CD4-positive, alpha-beta T cell treated with Interleukin-10 for 1 hour (primary cell): ENCODE data around the gene PSMD2.

Source experiments
- DNase-seq: peaks from one replicate; pipeline ENCODE4 v3.0.0-alpha.2; 2020

The PSMD2 gene

GRCh38 chr3:184283681-184284080 is 15.4 kb upstream of the PSMD2 start:
- no peak for DNase-seq

GRCh38 chr3:184284696-184285095 is 14.3 kb upstream of the PSMD2 start:
- DNase-seq = peak; percentile 29

- peak; percentile 62 for DNase-seq
These were observed 9.6 kb upstream of the PSMD2 start for GRCh38 chr3:184289426-184289938.

- no peak for DNase-seq
These were observed 8.7 kb upstream of the PSMD2 start for GRCh38 chr3:184290331-184290730.

DNA sequence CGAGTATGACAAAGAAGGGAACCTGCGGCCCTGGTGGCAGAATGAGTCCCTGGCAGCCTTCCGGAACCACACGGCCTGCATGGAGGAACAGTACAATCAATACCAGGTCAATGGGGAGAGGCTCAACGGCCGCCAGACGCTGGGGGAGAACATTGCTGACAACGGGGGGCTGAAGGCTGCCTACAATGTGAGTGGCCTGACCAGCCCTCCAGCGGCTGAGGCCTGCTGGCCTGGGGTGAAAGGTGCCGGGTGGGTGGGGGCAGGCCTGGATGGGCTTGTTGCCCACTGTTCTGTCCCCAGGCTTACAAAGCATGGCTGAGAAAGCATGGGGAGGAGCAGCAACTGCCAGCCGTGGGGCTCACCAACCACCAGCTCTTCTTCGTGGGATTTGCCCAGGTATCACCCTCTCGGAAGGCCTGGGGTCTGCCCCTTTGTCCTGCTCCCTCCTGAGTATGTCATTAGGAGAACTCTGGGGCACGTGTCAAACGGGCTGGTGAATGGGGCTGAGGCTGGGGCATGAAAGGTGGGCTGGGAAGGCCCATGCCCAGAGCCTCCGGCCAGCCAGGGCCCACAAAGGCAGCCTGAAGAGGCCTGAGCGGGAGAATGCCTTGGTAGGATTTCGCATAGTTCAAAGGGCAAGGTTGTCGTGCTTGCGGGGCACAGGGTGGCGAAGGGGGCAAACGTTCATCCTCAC is 7.8 kb upstream of the PSMD2 start:
- no peak for DNase-seq

GRCh38 chr3:184291738-184292445 is 7.1 kb upstream of the PSMD2 start:
- DNase-seq = no peak

DNA sequence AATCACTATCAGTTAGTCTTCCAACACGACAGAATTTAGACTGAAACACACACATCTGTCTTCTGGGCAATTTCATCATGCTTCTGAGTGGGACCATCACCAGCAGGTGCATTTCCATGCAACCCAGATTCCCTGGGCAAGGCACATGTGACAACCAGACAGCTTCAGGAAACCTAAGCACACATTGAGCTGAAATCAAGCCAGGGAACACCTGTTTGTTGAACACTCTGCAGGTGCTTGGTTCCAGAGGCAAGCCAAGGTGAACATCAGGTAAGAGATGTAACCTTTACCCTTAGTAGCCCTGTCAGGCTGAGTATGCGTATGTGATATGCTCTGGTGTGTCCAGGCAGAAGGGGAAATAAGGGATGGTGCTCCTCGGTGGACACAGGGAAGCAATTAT is 3.3 kb upstream of the PSMD2 start:
- no peak for DNase-seq

- DNase-seq = no peak
These were observed 2.4 kb upstream of the PSMD2 start for GRCh38 chr3:184296616-184297015.

DNA sequence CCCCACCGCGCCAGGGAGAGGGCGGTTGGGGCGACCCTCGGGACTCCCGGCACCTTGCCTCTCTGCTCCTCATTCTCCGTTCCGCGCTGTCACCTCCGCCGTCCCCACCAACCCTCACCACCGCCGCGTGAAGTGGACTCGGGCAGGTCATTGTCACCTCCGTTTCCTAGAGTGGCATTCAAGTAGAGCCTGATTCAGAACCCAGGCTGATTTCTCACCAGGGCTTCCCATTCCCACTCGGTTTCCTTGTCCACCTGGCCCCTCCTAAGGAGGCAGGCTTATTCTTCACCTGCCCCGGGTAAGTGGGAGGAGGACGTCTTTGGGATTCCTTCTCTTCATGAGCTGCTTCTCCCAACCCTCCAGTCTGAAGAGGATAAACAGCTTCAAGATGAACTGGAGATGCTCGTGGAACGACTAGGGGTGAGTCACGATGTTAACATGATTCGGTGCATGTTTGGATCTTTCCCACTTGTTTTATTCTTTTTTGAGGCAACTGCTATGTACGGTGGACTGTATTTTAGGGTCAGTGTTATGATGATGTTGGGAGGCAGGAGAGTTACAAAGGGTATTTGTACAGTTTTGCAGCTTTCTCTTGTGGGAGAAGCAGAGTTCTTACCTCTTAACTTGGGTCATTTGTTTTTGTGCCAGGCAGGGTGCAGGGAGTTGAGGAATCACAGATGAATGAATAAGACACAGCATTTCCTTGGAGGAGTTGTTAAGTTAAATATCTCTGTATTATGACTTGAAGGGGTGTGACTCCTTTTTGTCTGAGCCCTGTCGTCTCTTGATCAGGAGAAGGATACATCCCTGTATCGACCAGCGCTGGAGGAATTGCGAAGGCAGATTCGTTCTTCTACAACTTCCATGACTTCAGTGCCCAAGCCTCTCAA is 692 bp downstream of the PSMD2 start:
- no peak for DNase-seq

- DNase-seq = no peak
These were observed 1.3 kb downstream of the PSMD2 start for GRCh38 chr3:184300378-184300720.

GRCh38 chr3:184305577-184305976 is 6.5 kb downstream of the PSMD2 start:
- peak; percentile 23 for DNase-seq

GRCh38 chr3:184306341-184306972 is 7.4 kb downstream of the PSMD2 start:
- no peak for DNase-seq

- no peak for DNase-seq
These were observed 8.9 kb downstream of the PSMD2 start for GRCh38 chr3:184307915-184308314.

DNA sequence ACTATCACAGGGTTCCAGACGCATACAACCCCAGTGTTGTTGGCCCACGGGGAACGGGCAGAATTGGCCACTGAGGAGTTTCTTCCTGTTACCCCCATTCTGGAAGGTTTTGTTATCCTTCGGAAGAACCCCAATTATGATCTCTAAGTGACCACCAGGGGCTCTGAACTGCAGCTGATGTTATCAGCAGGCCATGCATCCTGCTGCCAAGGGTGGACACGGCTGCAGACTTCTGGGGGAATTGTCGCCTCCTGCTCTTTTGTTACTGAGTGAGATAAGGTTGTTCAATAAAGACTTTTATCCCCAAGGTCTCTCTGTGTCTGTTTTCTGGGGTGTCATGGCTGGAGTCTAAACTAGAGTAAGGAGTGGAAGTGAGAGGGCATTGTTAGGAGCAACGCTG is 9.7 kb downstream of the PSMD2 start:
- DNase-seq = no peak

GRCh38 chr3:184311633-184312032 is 12.6 kb downstream of the PSMD2 start:
- no peak for DNase-seq

DNA sequence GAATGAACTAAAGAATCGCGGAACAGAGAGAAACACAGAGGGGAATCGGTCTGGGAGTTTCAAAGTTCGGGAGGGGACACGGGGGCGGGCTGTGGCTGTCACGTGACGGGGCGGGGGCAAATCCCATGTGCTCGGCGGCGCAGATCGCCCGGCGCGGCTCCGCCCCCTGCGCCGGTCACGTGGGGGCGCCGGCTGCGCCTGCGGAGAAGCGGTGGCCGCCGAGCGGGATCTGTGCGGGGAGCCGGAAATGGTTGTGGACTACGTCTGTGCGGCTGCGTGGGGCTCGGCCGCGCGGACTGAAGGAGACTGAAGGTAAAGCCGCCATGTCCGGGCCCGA is 15.3 kb downstream of the PSMD2 start, which contains the start of gene EIF4G1:
EIF4G1 (plus strand) TSS at position 244 of the 337 bp plus-strand sequence. CDS start 1,191 bp downstream, outside the sequence.
- peak; percentile 94 for DNase-seq

- DNase-seq = peak; percentile 83
These were observed 15.9 kb downstream of the PSMD2 start for GRCh38 chr3:184314700-184315542.

- no peak for DNase-seq
These were observed 16.5 kb downstream of the PSMD2 start for GRCh38 chr3:184315543-184315867.

DNA sequence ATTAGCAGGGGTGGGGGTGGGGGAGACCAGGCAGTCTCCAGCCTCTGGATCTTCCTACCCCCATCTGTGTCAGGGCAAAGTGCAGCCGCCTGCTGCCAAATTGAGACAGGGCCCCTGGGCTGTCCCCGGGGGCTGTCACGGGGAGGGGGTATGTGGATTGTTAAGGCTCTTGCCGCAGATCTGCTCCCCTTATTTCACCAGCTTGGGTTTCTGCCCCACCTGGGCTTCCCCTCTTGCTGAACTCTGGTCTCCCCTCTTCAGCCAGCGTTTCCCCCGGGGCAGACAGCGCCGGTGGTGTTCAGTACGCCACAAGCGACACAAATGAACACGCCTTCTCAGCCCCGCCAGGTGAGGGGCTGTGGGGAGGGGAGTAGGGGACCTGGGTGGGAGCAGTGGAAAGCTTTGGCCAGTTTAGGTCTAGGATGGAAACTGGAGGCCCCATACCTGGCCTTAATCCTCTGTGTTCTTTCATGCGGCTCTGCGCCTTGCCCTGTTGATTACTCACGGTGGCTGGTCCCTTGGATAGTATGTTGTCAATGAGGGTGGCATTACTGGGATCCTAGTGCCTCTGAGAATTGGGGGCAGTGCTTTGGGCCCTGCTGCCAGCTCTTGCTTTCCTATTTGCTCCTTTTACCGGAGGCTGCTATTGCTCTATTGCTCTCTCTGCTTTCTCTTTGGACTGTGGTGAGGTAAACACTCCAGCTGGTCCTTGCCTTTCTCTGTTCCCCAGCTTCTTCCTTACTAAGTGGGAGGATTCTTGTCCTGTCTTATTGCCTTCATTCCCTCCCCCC is 17.0 kb downstream of the PSMD2 start:
- DNase-seq = peak; percentile 38

DNA sequence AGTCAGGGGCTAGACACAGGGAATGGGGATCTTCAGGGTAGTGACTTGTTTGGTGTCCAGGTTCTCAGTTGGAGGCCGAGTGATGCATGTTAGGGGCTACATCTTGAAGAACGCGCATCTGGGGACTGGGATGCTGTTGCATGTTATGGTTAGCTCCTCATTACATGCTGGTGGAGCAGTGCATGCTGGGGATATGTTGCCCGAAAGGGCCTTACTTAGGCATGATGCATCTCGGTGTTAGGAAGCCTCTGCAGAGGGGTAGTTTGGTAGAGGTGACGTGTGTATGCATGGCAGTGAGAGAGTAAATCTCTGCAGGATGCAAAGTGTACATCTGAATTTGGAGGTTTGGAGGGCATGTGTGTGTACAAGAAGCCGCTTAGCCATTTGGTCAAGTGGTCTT is 17.8 kb downstream of the PSMD2 start:
- no peak for DNase-seq

GRCh38 chr3:184317201-184317600 is 18.2 kb downstream of the PSMD2 start:
- DNase-seq = no peak
